Measurements from ENCODE around the gene EHMT1.

GRCh38 chr9:137851516-137852267, 232.9 kb downstream of the EHMT1 start:
- TF ChIP-seq CTCF (IDR thresholded peaks at IDR 0.05; ENCODE audit: low read length) (no peak), EZH2 (IDR thresholded peaks at IDR 0.05; ENCODE audit: borderline replicate concordance, low read length) (no peak)

All from OCI-LY1 (cell line).